CD14-positive monocyte (primary cell): Measurements from ENCODE around the gene CDH12. TPM values are rescaled to one million over a fixed set of nuclear protein-coding genes. Genes with fewer than 3 reads are reported as not detected.

Source experiments
- DNase-seq, 3 donors: peaks; one replicate each; pipeline ENCODE4 v3.0.0-alpha.2; 2011 to 2022
- H2AFZ ChIP-seq: 2 replicates; pipeline ENCODE4 v1.6.0; 2012; ENCODE audit warnings: mild to moderate bottlenecking, low read depth, low read length, inconsistent platforms; ENCODE audit not compliant: insufficient read depth, poor library complexity, severe bottlenecking
- H3K27ac ChIP-seq, 2 donors: 1 replicate in 1 of 2; 2 replicates in 1 of 2; pipeline ENCODE4 v1.5.1; 2012 to 2013; ENCODE audit warnings: low read length in 2 of 2, control low read depth in 1 of 2, inconsistent platforms in 1 of 2, low read depth in 1 of 2, mild to moderate bottlenecking in 1 of 2
- H3K27me3 ChIP-seq, 2 donors: one replicate each; pipeline versions ENCODE4 v1.6.0 to v1.6.1; 2011 to 2013; ENCODE audit warnings: low read length in 2 of 2; ENCODE audit not compliant: control insufficient read depth in 2 of 2, insufficient read depth in 2 of 2
- H3K36me3 ChIP-seq, 2 donors: replicated peaks in 1 of 2; 1 replicate in 1 of 2; 2 replicates in 1 of 2; pipeline versions ENCODE4 v1.5.1 to v1.6.1; 2012 to 2013; ENCODE audit warnings: low read length in 2 of 2, control low read depth in 1 of 2, inconsistent platforms in 1 of 2, mild to moderate bottlenecking in 1 of 2; ENCODE audit not compliant: insufficient read depth in 2 of 2, control insufficient read depth in 1 of 2
- H3K4me1 ChIP-seq, 2 donors: 1 replicate in 1 of 2; 2 replicates in 1 of 2; pipeline versions ENCODE4 v1.5.1 to v1.6.1; 2012 to 2013; ENCODE audit warnings: low read length in 2 of 2, control low read depth in 1 of 2, inconsistent platforms in 1 of 2, mild to moderate bottlenecking in 1 of 2, moderate library complexity in 1 of 2; ENCODE audit not compliant: insufficient read depth in 2 of 2, control insufficient read depth in 1 of 2
- H3K4me2 ChIP-seq: replicated peaks from 2 replicates; pipeline ENCODE3; 2012; ENCODE audit warnings: low read length, moderate library complexity, mild to moderate bottlenecking; ENCODE audit not compliant: poor library complexity, severe bottlenecking; ENCODE audit errors: extremely low read depth
- H3K4me3 ChIP-seq, 3 experiments: fragments of 200-600 bp in 1 of 3; sonication (generic) in 1 of 3; replicated peaks in 1 of 3; 1 replicate in 2 of 3; 2 replicates in 1 of 3; pipeline ENCODE4 v1.5.1; 2011 to 2013; ENCODE audit warnings: low read length in 3 of 3, mild to moderate bottlenecking in 3 of 3, control low read depth in 2 of 3, low read depth in 2 of 3, inconsistent platforms in 1 of 3, moderate library complexity in 1 of 3
- H3K79me2 ChIP-seq: 2 replicates; pipeline ENCODE4 v1.6.0; 2012; ENCODE audit warnings: mild to moderate bottlenecking, control low read depth, inconsistent platforms, low read length, moderate library complexity; ENCODE audit not compliant: insufficient read depth
- H3K9ac ChIP-seq: 2 replicates; pipeline ENCODE4 v1.6.0; 2017; ENCODE audit warnings: low read length, mild to moderate bottlenecking; ENCODE audit not compliant: insufficient read depth, poor library complexity, severe bottlenecking
- H3K9me3 ChIP-seq, 2 donors: replicated peaks in 1 of 2; 1 replicate in 1 of 2; 2 replicates in 1 of 2; pipeline versions ENCODE4 v1.5.1 to v1.6.1; 2012 to 2013; ENCODE audit warnings: low read length in 2 of 2, control low read depth in 1 of 2; ENCODE audit not compliant: control insufficient read depth in 1 of 2, insufficient read depth in 1 of 2
- H4K20me1 ChIP-seq: 2 replicates; pipeline ENCODE4 v1.6.0; 2012; ENCODE audit warnings: mild to moderate bottlenecking, low read length, control low read depth, moderate library complexity; ENCODE audit not compliant: insufficient read depth
- H3K27ac Mint-ChIP-seq, 7 donors: one replicate each; pipeline ENCODE4 v1.8.0; 2020; ENCODE audit warnings: mild to moderate bottlenecking in 7 of 7, mixed read lengths in 7 of 7, moderate library complexity in 6 of 7, inconsistent platforms in 2 of 7
- H3K27me3 Mint-ChIP-seq, 3 donors: one replicate each; pipeline ENCODE4 v1.8.0; 2021 to 2022; ENCODE audit warnings: low read depth in 3 of 3, mild to moderate bottlenecking in 3 of 3, mixed read lengths in 3 of 3, moderate library complexity in 3 of 3, inconsistent platforms in 1 of 3
- H3K36me3 Mint-ChIP-seq, 2 donors: one replicate each; pipeline ENCODE4 v1.8.0; 2020; ENCODE audit warnings: mixed read lengths in 2 of 2, inconsistent platforms in 1 of 2, mild to moderate bottlenecking in 1 of 2
- H3K4me1 Mint-ChIP-seq: one replicate; pipeline ENCODE4 v1.8.0; 2020; ENCODE audit warnings: mild to moderate bottlenecking, mixed read lengths
- H3K4me3 Mint-ChIP-seq, 2 donors: one replicate each; pipeline ENCODE4 v1.8.0; 2020; ENCODE audit warnings: mild to moderate bottlenecking in 2 of 2, mixed read lengths in 2 of 2, moderate library complexity in 1 of 2
- H3K9me3 Mint-ChIP-seq, 7 donors: one replicate each; pipeline ENCODE4 v1.8.0; 2020 to 2022; ENCODE audit warnings: mixed read lengths in 7 of 7, mild to moderate bottlenecking in 6 of 7, moderate library complexity in 6 of 7, inconsistent platforms in 2 of 7
- WGBS: methylation state at CpG from one replicate; pipeline ENCODE4 v1.1.5; 2013; ENCODE audit warnings: missing lambda C conversion rate; ENCODE audit not compliant: insufficient coverage; 5-methylcytosine and 5-hydroxymethylcytosine counted together
- intact Hi-C, 2 donors: fragments of 100-400 bp; cut with micrococcal nuclease; formaldehyde crosslinking; loops; one replicate each; pipeline versions ENCODE4 v1.15.0 to v1.15.1; 2023
- polyA plus RNA-seq, 3 donors: library from polyadenylated mRNA; depleted of rRNA in 1 of 3; unstranded in 2 of 3; stranded (reverse) in 1 of 3; fragments of 300-500 nt in 2 of 3; fragments of >200 nt in 1 of 3; fragmentation: Illumina TruSeq in 2 of 3; gene quantifications; 1 replicate in 2 of 3; 2 replicates in 1 of 3; pipeline ENCODE4 v1.2.3, GENCODE V29; 2012 to 2021
- TF ChIP-seq, protein P1 (sequence below): fragments of 200-600 bp; IDR thresholded peaks from one replicate; pipeline ENCODE4 v1.8.0; 2022; ENCODE audit warnings: antibody characterized with exemption, mild to moderate bottlenecking

Gene CDH12
- polyA plus RNA-seq, 3 donors = not detected

DNA sequence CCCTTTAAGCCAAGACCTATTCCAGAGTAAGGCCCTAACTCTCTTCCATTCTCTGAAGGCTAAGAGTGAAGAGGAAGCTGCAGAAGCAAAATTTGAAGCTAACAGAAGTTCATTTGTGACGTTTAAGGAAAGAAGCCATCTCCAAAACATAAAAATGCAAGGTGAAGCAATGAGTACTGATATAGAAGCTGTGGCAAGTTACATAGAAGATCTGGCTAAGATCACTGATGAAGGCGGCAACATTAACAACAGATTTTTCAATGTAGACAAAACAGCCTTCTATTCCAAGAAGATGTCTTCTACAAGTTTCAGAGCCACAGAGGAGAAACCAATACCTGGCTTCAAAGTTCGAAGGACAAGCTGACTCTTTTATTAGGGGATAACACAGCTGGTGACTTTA, 1143.4 kb downstream of the CDH12 start:
- H3K27ac ChIP-seq = no peak overlapping the region
- Mint-ChIP-seq H3K4me3 (no peak overlapping the region), H3K27me3 (no peaks in the 10 kb centered on the region), H3K27ac (no peak overlapping the region), H3K9me3 (peaks cover 0 to 2% (median 0%) of the 10 kb centered on the region in 7 donors), H3K4me1 (no peaks in the 10 kb centered on the region), H3K36me3 (no peaks in the 10 kb centered on the region)
- H4K20me1 ChIP-seq = no peaks in the 10 kb centered on the region
- TF ChIP-seq, protein P1, sequence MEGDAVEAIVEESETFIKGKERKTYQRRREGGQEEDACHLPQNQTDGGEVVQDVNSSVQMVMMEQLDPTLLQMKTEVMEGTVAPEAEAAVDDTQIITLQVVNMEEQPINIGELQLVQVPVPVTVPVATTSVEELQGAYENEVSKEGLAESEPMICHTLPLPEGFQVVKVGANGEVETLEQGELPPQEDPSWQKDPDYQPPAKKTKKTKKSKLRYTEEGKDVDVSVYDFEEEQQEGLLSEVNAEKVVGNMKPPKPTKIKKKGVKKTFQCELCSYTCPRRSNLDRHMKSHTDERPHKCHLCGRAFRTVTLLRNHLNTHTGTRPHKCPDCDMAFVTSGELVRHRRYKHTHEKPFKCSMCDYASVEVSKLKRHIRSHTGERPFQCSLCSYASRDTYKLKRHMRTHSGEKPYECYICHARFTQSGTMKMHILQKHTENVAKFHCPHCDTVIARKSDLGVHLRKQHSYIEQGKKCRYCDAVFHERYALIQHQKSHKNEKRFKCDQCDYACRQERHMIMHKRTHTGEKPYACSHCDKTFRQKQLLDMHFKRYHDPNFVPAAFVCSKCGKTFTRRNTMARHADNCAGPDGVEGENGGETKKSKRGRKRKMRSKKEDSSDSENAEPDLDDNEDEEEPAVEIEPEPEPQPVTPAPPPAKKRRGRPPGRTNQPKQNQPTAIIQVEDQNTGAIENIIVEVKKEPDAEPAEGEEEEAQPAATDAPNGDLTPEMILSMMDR = no peak
- intact Hi-C loops = no loop called here
- H3K27me3 ChIP-seq = no peaks in the 10 kb centered on the region
- H3K9ac ChIP-seq = no peak overlapping the region
- no peaks in the 10 kb centered on the region for H3K9me3 ChIP-seq
- DNase-seq = no peak
- H3K79me2 ChIP-seq = no peaks in the 10 kb centered on the region
- no peaks in the 10 kb centered on the region for H3K4me1 ChIP-seq
- no peak overlapping the region for H3K4me2 ChIP-seq
- WGBS = no CpG with 5 or more reads among the region's 3 CpGs
- H2AFZ ChIP-seq = no peak overlapping the region
- H3K36me3 ChIP-seq = no peaks in the 10 kb centered on the region
- no peak overlapping the region for H3K4me3 ChIP-seq

DNA sequence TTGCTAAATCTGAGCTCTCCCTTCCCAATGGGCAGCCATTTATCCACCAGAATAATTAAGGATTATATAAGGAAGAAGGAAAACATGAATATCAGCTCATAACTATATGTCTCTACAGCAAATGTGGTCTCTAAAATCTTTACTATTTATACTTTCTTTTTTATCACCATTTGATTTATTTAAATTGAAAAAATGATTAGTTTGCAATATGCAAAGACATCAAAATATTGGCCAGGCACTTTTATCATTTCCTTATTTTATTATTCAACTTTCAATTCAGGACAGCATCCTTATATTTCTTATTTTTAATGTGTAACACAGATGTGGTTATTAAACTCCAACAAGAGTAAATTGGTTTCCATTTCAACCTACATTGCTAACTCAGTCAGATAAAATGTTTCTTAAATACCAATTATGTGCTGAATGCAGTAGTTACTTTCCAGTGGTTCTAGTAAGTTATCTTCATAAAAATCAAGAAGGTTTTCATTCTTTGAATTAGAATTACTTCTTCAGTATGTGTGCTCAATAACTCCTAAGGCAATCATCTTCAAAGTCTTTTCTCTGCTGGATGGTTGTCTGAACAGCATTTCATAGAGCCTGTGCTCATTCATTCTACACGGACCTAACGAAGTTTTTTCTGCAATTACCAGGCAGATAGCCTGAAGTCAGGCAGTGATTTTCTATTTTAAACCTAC, 1148.0 kb downstream of the CDH12 start:
- no peak overlapping the region for H3K4me3 Mint-ChIP-seq
- intact Hi-C loops = no loop called here
- Histone ChIP-seq H3K4me1 (no peaks in the 10 kb centered on the region), H3K27me3 (no peaks in the 10 kb centered on the region), H3K4me2 (no peak overlapping the region), H3K27ac (no peak overlapping the region), H3K36me3 (no peaks in the 10 kb centered on the region), H3K79me2 (no peaks in the 10 kb centered on the region), H2AFZ (no peak overlapping the region), H3K9ac (no peak overlapping the region), H3K9me3 (no peaks in the 10 kb centered on the region), H3K4me3 (no peak overlapping the region), H4K20me1 (no peaks in the 10 kb centered on the region)
- H3K36me3 Mint-ChIP-seq = no peaks in the 10 kb centered on the region
- DNase-seq = no peak
- no peaks in the 10 kb centered on the region for H3K4me1 Mint-ChIP-seq
- H3K27ac Mint-ChIP-seq = no peak overlapping the region
- TF ChIP-seq, protein P1 = no peak
- H3K27me3 Mint-ChIP-seq = no peaks in the 10 kb centered on the region
- peaks cover 0 to 5% (median 0%) of the 10 kb centered on the region in 7 donors for H3K9me3 Mint-ChIP-seq
- WGBS = no CpG with 5 or more reads among the region's 2 CpGs
